ENCODE results near the gene TAMALIN.

Gene TAMALIN

GRCh38 chr12:52054231-52054832 is 47.6 kb downstream of the TAMALIN start:
- Histone ChIP-seq H3K9me3 (ENCODE audit: control insufficient read depth, insufficient read depth, low read length) (no peaks in the 10 kb centered on the region), H4K20me1 (ENCODE audit: control insufficient read depth, insufficient read depth, low read depth, low read length) (peaks cover 6% of the 10 kb centered on the region), H3K27ac (ENCODE audit: low read depth, low read length) (no peak overlapping the region), H3K36me3 (ENCODE audit: control insufficient read depth, low read length) (peaks cover 35% of the 10 kb centered on the region), H3F3A (ENCODE audit: control insufficient read depth, insufficient read depth) (0 out of 2 replicates have a peak, but pooled peaks cover 3% of the 10 kb centered on the region), H3K79me2 (ENCODE audit: control insufficient read depth, low read length) (peaks cover 15% of the 10 kb centered on the region), H3K9me2 (replicated peaks; ENCODE audit: control insufficient read depth, low read length) (no peaks in the 10 kb centered on the region), H3K4me3 (ENCODE audit: low read length) (no peak overlapping the region), H3K4me1 (ENCODE audit: control insufficient read depth, low read length) (peaks cover 39% of the 10 kb centered on the region), H3K27me3 (ENCODE audit: control insufficient read depth, low read length) (no peaks in the 10 kb centered on the region), H3K4me2 (ENCODE audit: low read length) (no peak overlapping the region)
- TF ChIP-seq CTCF (IDR thresholded peaks at IDR 0.05; ENCODE audit: low read depth, low read length, poor library complexity, severe bottlenecking) (no peak), EZH2phosphoT487 (IDR thresholded peaks at IDR 0.05; ENCODE audit: borderline replicate concordance, low read length) (no peak)

- peaks cover 42% of the 10 kb centered on the region for H3K36me3 ChIP-seq (ENCODE audit: control insufficient read depth, low read length)
- H3K4me3 ChIP-seq (ENCODE audit: low read length), result no peak overlapping the region
- H3K4me1 ChIP-seq (ENCODE audit: control insufficient read depth, low read length), result peaks cover 41% of the 10 kb centered on the region
- H3K9me2 ChIP-seq (replicated peaks; ENCODE audit: control insufficient read depth, low read length), result no peaks in the 10 kb centered on the region
- 0 out of 2 replicates have a peak, but pooled peaks cover 3% of the 10 kb centered on the region for H3F3A ChIP-seq (ENCODE audit: control insufficient read depth, insufficient read depth)
- no peaks in the 10 kb centered on the region for H3K27me3 ChIP-seq (ENCODE audit: control insufficient read depth, low read length)
- H3K79me2 ChIP-seq (ENCODE audit: control insufficient read depth, low read length), result peaks cover 15% of the 10 kb centered on the region
- TF ChIP-seq EZH2phosphoT487 (IDR thresholded peaks at IDR 0.05; ENCODE audit: borderline replicate concordance, low read length), result no peak
- TF ChIP-seq CTCF (IDR thresholded peaks at IDR 0.05; ENCODE audit: low read depth, low read length, poor library complexity, severe bottlenecking), result no peak
- no peak overlapping the region for H3K27ac ChIP-seq (ENCODE audit: low read depth, low read length)
- H4K20me1 ChIP-seq (ENCODE audit: control insufficient read depth, insufficient read depth, low read depth, low read length), result peaks cover 6% of the 10 kb centered on the region
- H3K4me2 ChIP-seq (ENCODE audit: low read length), result no peak overlapping the region
- no peaks in the 10 kb centered on the region for H3K9me3 ChIP-seq (ENCODE audit: control insufficient read depth, insufficient read depth, low read length)
Measured at GRCh38 chr12:52054833-52055730, 48.3 kb downstream of the TAMALIN start.

- Histone ChIP-seq H3K9me2 (replicated peaks; ENCODE audit: control insufficient read depth, low read length) (no peaks in the 10 kb centered on the region), H3K27ac (ENCODE audit: low read depth, low read length) (no peak overlapping the region), H3K9me3 (ENCODE audit: control insufficient read depth, insufficient read depth, low read length) (no peaks in the 10 kb centered on the region), H3K79me2 (ENCODE audit: control insufficient read depth, low read length) (peaks cover 15% of the 10 kb centered on the region), H3K4me3 (ENCODE audit: low read length) (no peak overlapping the region), H3K36me3 (ENCODE audit: control insufficient read depth, low read length) (peaks cover 42% of the 10 kb centered on the region), H3K4me1 (ENCODE audit: control insufficient read depth, low read length) (peaks cover 35% of the 10 kb centered on the region), H3F3A (ENCODE audit: control insufficient read depth, insufficient read depth) (0 out of 2 replicates have a peak, but pooled peaks cover 3% of the 10 kb centered on the region), H3K27me3 (ENCODE audit: control insufficient read depth, low read length) (no peaks in the 10 kb centered on the region), H3K4me2 (ENCODE audit: low read length) (no peak overlapping the region), H4K20me1 (ENCODE audit: control insufficient read depth, insufficient read depth, low read depth, low read length) (peaks cover 6% of the 10 kb centered on the region)
- no peak for TF ChIP-seq CTCF (IDR thresholded peaks at IDR 0.05; ENCODE audit: low read depth, low read length, poor library complexity, severe bottlenecking)
- no peak for TF ChIP-seq EZH2phosphoT487 (IDR thresholded peaks at IDR 0.05; ENCODE audit: borderline replicate concordance, low read length)
Measured at GRCh38 chr12:52055731-52056711, 49.3 kb downstream of the TAMALIN start.

All from DOHH2 (cell line).